Left ventricle myocardium inferior (tissue), 1 donor: ENCODE measurements around the gene LRMDA. TPM values are rescaled to one million over a fixed set of nuclear protein-coding genes. Genes with fewer than 3 reads are reported as not detected.
A peak's percentile ranks its signal among the peaks of the same experiment; 100 is the strongest.

Source experiments
- DNase-seq: peaks from one replicate; pipeline ENCODE4 v3.0.0-alpha.2; 2020
- H3K27ac ChIP-seq: fragments of 200-600 bp; replicated peaks from 2 replicates; pipeline ENCODE4 v1.8.0; 2021
- H3K27me3 ChIP-seq: fragments of 200-600 bp; 2 replicates; pipeline ENCODE4 v1.8.0; 2021; ENCODE audit warnings: low read depth
- H3K36me3 ChIP-seq: fragments of 200-600 bp; 2 replicates; pipeline ENCODE4 v1.8.0; 2021
- H3K4me1 ChIP-seq: fragments of 200-600 bp; 2 replicates; pipeline ENCODE4 v1.8.0; 2021
- H3K4me3 ChIP-seq: fragments of 200-600 bp; 2 replicates; pipeline ENCODE4 v1.8.0; 2021; ENCODE audit warnings: mild to moderate bottlenecking, moderate library complexity
- H3K9me3 ChIP-seq: fragments of 200-600 bp; replicated peaks from 2 replicates; pipeline ENCODE4 v1.8.0; 2021
- CTCF ChIP-seq: fragments of 200-600 bp; IDR thresholded peaks from 2 replicates; pipeline ENCODE4 v1.8.0; 2021; ENCODE audit warnings: antibody characterized with exemption, mild to moderate bottlenecking, borderline replicate concordance
- intact Hi-C: fragments of 100-400 bp; cut with micrococcal nuclease; formaldehyde crosslinking; loops from one replicate; pipeline ENCODE4 v1.11.0; 2022
- total RNA-seq: library from RNA; stranded (reverse); fragmentation: NEBNext Ultra II Directional; extraction: Animal tissue kit (Norgen Biotek cat#: 25700); gene quantifications from one replicate; pipeline ENCODE4 v1.2.1, GENCODE V29; 2021
- donor health status: DM: no; HTN: yes; CAD: no; lungs with severe emphysema.

Gene LRMDA
- total RNA-seq, 1 donor from 2014 or later = 18.7 TPM

DNA sequence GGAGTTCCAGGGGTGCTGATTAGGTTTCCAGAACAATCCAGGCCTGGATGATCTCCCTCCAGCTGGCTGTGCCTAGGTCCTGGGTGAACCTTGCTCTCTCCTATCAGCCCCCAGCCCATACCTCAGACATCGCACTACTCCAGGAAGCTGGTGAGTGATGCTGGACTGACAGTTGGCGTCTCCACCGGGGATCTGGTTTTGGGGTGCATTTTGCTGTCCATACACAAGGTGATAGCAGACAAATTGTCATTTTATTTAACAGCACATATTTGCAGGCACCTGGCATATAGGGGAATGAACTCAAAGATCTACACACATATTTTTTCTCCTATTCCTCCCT, 601.2 kb downstream of the LRMDA start:
- intact Hi-C loops = no loop called here
- no peaks in the 10 kb centered on the region for H3K27me3 ChIP-seq
- no peak overlapping the region for H3K4me3 ChIP-seq
- no peak for DNase-seq
- no peak for TF ChIP-seq CTCF
- H3K9me3 ChIP-seq = no peaks in the 10 kb centered on the region
- no peaks in the 10 kb centered on the region for H3K36me3 ChIP-seq
- H3K27ac ChIP-seq = no peak overlapping the region
- H3K4me1 ChIP-seq = peaks cover 15% of the 10 kb centered on the region

DNA sequence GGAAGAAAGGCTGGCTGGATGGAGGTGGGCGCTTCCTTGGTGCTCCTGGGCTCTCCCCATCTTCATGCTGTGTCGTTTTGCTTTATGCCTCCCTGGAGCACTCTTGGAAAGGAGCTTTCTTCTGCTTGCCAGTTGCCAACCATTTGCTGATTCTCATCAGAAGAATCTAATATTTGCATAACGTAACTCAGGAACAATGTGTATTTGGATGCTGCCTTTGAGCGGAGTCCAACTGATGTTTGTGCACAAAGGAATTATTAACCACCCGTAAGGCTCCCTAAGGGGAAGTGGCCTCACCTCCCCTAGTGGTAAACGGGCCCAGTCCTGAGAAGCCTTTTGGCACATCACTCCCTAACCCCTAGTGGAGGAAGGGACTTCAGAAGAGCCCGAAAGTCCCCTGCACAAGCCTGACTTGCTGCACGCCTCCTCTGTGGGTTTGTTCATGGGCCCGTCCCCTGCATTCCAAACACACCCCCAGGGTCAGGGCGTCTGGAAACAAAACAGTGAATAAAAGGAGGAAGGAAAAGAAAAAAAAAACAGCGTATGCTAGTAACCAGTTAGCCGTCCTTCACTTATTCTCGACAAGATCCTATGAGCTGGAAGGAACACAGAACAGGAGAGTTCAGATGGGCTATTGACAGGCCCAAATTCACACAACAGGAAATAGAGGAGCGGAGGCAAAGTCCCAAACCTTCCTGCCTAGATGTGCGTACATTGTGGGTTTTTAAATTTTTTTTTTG, 602.2 kb downstream of the LRMDA start:
- Histone ChIP-seq H3K27me3 (no peaks in the 10 kb centered on the region), H3K4me1 (peaks cover 15% of the 10 kb centered on the region), H3K9me3 (peaks cover 8% of the 10 kb centered on the region), H3K36me3 (peaks cover 5% of the 10 kb centered on the region), H3K4me3 (no peak overlapping the region), H3K27ac (no peak overlapping the region)
- intact Hi-C loops = no loop called here
- DNase-seq = no peak
- peak; percentile 25 for TF ChIP-seq CTCF

DNA sequence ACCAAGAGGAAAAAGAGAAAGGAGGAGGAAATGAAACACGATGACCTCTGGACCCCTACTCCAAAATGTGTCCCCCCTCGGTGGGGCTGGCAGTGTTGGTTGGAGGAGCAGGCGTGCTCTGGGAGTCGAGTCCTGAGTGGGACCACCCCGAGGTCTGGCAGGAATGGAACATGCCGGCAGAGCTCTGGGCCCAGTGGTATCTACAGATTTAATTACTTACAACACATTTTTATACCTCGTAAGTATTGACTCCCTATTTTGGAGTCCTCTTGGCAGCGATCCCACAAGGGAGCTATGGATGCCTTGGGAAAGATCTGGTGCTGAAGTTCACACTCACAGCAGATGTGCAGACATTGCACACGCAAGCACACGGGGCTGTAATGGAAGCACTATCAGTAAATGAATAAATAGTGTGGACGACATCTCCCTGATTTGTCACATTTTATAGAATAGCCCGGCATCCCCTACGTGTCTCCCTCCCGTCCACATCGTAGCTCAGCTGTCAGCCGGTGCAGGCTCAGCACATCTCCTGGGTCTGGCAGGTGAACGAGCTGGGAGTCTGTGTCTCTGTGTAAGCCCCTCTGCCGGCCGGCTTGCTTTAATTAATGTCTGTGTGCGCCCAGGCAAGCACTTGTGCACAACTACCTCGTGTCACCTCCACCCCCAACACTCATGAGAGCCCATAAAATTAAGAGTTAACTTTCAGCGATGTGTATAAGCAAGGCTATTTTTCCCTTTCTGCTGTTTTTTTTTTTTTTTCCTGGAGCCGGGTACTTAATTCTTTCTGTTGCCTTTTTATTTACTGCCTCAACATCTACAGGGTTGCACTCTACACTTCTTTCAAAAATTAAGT, 603.2 kb downstream of the LRMDA start:
- H3K4me1 ChIP-seq = peaks cover 15% of the 10 kb centered on the region
- H3K27me3 ChIP-seq = no peaks in the 10 kb centered on the region
- no peak overlapping the region for H3K4me3 ChIP-seq
- intact Hi-C loops = loop anchor here (5.0 kb wide), 1 partner anchor 637 kb away; no protein-coding TSS in a partner anchor
- no peak overlapping the region for H3K27ac ChIP-seq
- peaks cover 9% of the 10 kb centered on the region for H3K36me3 ChIP-seq
- no peak for DNase-seq
- no peak for TF ChIP-seq CTCF
- H3K9me3 ChIP-seq = peaks cover 17% of the 10 kb centered on the region

DNA sequence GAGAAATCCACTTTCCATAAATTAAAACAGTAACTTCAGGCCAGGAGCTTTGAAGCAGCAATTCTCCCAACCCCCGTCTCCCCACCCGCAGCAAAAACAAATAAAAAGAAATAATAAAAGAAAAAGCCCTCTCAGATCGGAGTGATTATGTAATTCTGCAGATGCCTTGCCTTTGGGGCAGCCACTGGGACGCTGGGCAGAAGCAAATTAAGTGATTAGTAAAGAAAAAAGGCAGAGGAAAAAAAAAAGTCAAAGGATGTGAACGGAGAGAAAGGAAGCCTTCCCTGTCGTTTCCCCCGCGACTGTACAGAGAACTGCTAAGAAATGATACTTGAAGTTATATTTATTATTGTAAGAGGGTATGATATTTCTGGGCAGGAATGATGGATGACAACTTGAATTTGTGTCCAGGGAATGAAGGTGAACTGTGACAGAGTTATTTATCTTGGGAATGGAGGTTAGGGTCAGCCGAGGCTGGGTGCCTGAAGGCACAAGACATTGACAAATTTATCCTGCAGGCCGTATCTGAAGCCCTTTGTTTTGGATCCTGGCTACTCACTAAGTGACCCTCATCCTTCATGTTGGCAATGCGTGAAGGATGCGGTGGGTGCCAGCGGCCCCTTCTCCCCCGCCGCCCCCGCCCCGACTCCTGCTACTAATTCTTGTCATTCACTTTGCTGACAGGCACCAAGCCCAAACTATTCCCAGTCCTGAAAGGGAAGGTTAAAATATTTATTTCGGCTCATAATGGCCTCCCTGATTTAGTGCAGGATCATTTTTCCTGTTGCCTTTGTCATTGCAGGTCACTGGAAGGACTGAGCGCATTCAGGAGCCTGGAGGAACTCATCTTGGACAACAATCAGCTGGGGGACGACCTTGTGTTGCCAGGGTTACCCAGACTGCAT, 604.0 kb downstream of the LRMDA start:
- Histone ChIP-seq H3K27me3 (no peaks in the 10 kb centered on the region), H3K9me3 (peaks cover 17% of the 10 kb centered on the region), H3K27ac (no peak overlapping the region), H3K4me3 (peak overlapping the region; percentile 51), H3K36me3 (peaks cover 9% of the 10 kb centered on the region), H3K4me1 (peaks cover 15% of the 10 kb centered on the region)
- TF ChIP-seq CTCF = no peak
- intact Hi-C loops = loop anchor here (5.0 kb wide), 1 partner anchor 638 kb away; no protein-coding TSS in a partner anchor
- DNase-seq = no peak
